ENCODE measurements around the gene CDK6.

Gene CDK6

DNA sequence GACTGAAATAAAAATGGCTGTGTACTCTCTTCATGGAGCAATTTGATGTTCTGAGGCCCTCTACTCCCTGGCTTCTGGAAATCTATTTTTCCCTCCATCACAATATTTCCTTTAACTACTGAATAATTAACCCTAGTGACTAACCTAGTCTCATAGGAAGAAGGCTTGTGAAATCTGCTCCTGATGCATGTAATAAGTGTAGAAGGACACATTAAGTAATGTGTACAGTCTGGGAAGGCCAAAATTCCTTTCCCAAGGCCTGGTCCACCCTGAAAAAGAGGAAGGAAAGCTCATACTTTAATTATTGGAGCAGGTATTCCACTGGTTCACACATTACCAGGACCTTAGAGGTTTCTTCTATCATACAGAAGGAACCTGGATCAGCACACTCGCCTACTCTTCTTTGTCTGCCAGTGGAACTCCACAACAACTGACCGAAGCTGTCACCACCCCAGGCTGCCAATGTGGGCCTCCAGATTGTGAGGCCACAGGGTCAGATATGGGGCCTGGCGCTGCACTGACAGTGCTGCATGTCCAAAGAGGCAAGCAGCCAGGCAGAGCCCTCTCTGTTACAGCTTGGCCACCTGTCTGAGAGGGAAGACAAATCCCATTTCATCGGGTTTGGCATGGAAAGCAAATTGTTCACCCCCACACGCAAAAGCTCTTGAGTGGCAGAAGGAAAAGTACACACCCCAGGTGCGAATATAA is 191.8 kb downstream of the CDK6 start:
- peak; percentile 32 for DNase-seq (ENCODE audit: low spot score)

DNA sequence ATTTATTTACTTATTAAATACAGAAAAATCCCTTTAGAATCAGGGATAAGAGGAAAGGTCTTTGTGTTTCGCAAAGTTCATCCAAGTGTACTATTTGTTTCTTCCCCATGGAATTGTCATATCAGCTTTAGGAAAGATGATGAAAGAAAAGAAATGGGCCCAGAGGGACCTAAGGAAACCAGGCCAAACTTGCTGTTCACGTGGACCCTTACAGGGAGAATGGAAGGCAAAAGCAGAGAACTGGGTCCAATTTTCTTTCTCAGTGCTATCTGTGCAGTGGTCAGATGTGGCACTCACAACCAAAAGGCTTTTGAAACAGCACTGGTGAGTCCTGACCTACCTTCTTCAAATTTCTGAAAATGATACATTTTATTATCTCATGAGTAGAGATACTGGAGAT is 192.6 kb downstream of the CDK6 start:
- no peak for DNase-seq (ENCODE audit: low spot score)

DNA sequence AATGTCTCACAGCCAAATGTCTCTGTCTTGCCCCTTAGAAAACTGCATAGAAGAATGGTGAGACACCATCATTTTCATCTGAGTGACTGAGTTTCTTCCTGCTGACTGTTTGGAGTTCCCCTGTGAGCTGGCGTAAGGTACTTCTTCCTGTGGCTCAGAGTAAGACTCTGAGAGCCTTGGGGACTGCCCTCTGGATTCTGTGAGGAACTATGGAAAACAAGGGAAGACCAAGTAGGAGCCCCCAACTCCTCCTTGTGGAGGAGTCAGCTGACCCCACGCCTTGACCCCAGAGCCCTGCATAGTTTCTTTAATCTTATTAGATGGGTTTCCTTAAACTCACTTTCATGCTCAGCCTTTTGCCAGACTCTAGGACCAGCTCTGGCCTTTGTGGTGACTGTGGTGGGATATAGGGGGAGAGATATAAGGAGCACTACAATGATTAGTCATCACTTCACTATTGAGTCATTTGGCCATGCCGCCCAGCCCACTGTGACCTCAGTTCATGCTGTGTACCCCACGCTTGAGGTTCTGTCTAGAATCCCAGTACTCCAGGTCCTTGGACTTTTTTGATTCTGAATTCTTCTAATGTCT is 194.4 kb downstream of the CDK6 start:
- DNase-seq (ENCODE audit: low spot score): peak; percentile 87

DNA sequence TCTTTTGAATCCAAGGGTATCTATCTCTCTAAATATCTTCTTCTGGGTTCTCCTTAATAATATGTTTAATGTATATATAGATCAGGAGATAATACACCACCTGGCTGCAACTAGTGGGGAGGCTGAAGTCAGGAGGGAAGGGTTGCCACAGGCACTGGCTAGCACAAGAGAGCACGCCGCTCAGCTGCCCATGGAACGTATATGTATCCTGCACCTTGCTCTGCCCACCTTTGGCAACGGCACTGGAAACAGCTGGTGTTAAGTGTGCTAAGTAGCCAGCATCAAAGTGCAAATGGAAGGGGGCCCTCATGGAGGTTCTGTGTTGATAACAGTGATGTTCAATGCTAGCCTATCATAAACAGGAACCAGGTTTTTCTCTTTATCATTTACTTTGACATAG is 196.4 kb downstream of the CDK6 start:
- DNase-seq (ENCODE audit: low spot score): peak; percentile 50

DNA sequence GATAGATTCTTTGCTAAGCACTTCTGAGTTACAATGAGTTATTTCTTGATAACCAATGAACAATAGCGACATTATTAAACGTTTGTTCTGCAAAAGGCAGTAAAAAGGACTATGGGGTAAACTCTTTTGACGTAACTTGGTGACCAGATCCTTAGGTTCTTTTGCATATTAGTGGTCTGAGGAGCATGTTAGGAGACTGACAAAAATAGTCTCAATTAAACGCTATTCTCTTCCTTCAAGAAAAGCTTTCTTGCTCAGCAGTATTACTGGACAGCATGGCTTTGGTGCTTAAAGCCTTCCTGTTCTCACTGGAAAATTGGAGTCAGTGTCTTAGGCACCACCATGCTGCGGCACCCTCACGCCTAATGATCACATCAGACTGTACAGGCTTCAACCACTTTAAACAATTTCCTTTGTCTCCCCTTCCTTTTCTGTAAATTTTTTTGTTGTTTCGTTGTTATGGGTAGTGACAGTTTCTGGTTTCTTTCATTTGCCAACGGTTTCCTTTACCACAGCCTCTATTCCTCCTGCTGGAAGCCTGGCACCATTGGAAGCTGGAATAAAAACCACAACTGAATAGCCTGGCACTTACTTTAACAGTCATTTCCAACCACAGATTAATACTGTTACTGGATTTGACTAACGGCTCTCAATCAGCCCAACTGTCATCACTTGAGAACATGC is 197.0 kb downstream of the CDK6 start:
- DNase-seq (ENCODE audit: low spot score): peak; percentile 81

DNA sequence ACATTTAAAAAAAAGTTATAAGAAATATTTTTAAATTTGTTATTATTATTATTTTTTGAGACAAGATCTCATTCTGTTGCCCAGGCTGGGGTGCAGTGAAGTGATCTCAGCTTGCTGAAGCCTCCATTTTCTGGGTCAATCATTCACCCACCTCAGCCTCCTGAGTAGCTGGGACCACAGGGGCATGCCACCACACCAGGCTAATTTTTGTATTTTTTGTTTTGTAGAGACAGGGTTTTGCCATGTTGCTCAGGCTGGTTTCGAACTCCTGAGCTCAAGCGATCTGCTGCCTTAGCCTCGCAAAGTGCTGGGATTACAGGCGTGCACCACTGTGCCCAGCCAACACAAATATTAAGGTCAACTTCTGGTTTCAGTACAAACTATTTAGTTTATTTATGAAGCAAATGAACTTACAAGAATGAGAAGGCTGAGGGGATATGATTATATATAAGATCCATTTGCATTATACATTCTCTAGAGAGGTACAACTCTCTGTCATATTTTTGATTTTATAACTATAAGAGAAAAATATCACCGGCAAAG is 200.3 kb downstream of the CDK6 start:
- DNase-seq (ENCODE audit: low spot score): no peak

DNA sequence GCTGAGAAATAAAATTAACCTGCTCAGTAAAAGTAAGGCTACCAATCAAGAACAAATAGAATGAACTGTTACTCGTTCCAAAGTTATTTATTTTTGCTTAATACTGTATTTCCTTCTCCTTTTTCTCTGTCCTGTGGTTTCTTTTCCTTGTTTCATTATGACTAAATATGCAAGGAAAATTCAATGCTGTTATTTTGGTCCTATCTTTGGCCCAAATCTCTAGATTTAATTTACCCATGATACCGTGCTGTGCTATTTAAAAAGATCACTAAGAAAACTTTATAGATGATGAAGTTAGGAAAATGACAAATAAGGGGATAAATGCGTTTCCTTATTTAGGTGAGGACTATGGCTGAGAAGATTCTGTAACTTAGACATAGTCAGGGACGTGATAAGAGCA is 200.8 kb downstream of the CDK6 start:
- no peak for DNase-seq (ENCODE audit: low spot score)

DNA sequence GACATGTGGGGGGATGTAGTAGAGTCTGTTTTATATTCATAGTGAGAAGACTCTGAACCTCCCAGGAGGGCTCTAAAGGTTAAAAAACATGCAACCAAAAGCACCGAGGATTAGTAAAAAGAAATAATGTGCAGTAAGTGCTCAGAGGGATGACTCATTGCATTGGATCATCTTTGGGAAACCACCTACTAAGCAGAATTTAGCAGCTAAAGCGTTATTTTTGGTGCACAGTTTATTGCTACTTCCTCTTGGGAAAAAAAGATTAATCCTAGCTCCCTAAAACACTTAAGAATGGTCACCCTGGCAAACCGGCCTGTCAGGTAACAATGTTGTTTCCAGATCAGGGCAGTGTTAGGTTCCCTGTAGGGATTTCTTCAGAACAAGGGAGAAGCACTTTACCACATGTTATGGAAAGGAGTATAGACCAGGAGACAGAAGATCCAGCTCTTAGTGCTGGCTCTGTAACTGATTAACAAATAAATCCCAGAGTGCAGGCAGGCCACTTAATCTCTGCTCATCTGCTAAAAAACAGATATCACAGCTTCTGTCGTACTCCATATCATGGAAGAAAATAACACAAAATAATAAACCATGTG is 201.4 kb downstream of the CDK6 start:
- DNase-seq (ENCODE audit: low spot score): peak; percentile 65

DNA sequence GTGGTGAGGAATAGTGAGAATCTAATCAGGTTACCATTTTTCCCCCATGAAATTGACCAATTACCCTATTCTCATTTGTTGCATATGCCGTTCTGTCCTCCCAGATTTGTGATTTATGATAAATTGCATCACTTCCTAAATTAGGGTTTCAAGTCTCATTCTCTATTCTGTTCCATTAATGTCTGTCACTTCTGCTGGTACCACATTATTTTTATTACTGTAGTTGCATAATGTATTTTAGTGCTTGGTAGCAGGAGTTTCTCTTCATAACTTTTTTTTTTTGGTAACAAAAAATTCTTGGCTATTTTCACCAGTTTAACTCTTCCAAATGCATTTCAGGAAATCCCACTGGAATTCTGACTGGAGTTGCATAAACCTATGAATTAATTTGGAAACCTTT is 202.2 kb downstream of the CDK6 start:
- DNase-seq (ENCODE audit: low spot score): peak; percentile 65

DNA sequence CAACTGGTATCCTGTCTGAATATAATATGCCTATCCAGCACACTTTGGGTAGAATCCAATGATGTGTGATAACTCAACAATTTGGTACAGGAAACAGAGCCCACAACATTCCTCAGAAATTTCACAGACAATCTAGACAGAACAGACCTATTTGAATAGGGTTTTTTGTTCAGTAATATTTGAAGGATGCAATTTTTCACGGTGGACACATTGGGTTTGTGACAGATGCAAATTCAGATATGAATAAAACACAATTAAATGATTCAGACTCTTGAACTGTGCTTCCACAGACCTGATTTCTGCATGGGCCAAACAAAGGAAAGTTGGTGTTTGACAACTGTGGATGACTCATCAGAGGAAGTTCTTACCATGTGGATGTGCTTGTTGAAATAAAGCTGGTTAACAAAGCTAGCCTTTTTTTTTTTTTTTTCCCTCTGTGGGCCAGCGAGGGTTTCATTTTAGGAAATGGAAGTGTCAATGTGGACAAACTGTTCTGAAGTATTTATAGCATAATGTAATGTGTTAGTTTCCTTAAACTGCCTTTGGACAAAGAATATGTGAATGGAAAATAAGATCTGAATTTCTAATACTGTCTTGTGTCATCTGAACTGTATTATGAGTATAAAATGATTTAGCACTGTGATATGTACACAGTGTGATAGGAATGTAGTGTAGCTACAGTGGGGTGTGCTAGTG is 203.0 kb downstream of the CDK6 start:
- peak; percentile 98 for DNase-seq (ENCODE audit: low spot score)

DNA sequence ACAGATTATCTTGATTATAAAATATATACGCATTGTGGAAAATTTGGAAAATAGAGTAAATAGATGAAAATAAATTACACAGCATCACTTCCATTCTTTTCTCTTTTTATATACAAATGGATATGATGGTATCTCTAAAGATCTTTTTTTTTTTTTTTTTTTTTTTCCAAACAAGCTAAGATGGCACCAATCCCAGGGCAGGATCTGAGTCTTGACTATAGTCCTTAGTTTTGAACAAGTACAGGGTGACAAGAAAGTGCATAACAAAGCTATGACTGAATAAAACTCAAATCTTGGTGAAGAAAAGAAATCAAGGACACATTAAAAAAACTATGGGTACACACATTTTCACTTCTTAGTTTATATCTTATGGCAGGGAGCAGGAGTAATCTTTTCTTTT is 203.6 kb downstream of the CDK6 start:
- DNase-seq (ENCODE audit: low spot score): no peak

DNA sequence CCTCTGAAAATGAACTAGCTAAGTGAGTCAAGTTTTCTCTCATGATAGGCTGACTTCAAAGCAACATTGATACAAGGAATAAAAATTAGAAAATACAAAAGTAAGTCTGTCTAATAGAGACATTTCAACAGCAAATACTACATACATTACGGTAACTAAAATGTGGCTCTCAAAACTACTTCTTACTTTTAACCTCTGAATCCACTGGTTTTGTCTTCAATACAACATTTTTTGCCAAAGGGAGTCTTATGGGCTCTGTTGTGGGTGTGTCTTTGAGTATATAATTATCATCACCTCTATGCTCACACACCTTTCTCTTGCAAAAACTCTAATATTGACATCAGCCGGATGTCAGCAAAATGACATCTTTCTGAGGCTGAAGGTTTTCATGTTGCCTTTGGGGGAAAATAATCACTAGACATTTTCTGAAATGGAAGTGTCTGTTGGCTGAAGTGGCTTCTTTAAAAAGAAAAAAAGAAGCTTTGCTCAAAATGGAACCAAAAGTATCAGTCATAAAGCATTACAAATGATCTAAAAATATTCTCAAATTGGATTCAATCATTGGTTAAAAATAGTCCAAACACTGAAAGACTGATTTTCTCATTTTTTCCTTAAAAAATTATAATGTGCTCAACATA is 204.4 kb downstream of the CDK6 start:
- DNase-seq (ENCODE audit: low spot score): no peak

DNA sequence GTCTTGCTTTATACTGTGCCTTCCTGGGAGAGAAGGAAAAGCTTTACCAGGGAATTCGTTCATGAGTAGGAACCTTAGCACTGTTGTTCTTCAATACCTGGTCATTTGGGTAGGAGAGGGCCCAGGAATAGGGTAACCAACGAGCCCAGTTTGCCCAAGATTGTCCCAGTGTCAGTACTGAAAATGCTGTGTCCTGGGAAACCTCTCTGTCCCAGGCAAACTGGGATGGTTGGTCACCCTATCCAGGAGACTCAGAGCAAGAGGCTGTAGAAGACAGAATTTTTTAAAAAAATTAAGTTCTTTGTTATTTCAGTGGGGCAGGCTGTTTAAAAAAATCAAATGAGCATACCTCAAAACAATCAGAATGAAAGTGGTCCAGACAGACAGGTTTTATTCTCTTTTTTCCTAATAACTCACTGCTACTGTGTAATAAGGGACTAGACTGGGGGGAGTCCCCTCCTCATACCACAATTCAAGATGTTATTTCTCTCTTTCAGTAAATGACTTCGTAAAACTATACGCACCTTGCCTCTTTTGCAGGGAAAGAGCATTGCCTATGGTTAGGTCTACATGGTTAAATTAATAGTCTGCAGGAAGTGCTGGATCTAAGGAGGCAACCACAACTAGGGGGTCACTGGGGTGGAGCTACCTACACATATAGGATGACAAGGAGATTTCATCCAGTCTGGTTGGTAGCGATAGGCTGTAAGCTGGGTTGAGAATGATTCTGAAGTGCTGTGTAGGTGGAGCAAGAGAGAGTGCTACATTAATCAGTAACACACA is 205.1 kb downstream of the CDK6 start:
- DNase-seq (ENCODE audit: low spot score): peak; percentile 81

DNA sequence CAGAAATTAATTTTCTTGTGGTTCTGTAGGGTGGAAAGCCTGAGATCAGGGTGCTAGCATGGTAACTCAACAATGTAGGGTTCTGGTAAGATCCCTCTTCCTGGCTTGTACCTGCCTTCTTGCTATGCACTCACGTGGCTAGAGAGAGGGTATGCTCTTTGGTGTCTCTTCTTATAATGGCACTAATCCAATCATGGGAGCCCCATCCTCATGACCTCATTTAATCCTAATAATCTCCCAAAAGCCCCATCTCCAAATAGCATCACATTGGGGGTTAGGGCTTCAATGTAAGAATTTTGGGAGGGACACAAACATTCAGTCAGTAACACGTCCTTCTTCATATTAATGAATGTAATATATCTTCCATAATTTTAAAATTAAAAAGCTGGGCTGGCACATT is 206.6 kb downstream of the CDK6 start:
- DNase-seq (ENCODE audit: low spot score): no peak

DNA sequence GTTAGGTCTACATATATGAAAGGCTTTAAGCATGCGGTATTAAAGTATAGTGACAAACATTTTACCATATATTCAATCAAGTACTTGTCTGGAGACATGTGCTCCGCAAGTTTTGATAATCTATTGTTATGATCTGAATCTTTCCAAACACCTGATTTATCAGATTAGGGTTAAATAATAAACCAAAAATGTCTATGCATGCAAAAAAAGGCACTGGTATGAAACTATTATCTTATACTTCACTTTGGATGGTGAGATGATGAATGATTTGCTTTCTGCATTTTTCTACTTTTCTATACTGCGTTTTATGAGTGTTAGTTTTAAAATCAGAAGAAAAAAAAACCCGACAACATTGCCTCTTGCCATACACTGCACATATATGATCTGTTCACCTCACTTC is 208.4 kb downstream of the CDK6 start:
- DNase-seq (ENCODE audit: low spot score): no peak

DNA sequence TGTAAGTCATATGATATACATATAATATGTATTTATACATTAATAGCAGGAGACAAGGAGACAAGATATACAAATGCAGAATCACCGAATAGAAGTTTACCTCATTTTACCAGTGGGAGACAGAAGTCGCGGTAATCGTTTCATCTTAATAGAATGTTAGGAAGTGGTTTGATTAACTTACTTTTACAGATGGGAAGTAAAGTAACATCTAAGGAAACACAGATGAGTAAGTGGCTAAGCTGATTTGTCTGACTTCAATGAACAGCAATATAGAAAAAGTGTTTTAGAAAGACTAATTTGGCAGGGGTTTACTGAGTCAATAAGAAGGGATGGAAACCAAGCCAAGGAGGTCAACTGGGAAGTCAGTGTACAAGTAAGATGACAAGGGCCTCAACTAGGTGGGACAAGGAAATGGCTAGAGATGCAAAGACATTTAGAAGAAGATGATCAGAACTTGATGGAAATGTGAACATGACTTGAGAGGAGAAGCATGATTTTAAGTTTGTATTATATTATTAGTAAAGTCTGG is 210.0 kb downstream of the CDK6 start:
- no peak for DNase-seq (ENCODE audit: low spot score)

DNA sequence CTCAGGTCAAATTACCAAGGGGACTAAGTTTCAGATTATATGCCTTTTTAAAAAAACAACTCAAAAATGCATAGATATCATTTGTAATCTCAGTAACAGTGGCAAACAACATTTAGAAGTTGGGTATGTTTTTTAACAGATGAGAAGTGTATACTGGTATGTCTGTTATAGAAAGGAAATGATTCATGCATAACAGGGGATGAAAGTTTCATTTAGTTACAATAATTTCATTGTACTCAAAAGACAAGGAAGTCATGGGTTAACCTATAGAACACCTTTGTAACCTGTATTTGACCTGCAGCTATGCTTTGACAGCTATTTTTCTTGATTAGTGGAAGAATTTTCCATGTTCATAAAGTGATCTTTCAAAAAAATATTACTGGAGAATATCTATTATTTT is 210.8 kb downstream of the CDK6 start:
- peak; percentile 94 for DNase-seq (ENCODE audit: low spot score)

DNA sequence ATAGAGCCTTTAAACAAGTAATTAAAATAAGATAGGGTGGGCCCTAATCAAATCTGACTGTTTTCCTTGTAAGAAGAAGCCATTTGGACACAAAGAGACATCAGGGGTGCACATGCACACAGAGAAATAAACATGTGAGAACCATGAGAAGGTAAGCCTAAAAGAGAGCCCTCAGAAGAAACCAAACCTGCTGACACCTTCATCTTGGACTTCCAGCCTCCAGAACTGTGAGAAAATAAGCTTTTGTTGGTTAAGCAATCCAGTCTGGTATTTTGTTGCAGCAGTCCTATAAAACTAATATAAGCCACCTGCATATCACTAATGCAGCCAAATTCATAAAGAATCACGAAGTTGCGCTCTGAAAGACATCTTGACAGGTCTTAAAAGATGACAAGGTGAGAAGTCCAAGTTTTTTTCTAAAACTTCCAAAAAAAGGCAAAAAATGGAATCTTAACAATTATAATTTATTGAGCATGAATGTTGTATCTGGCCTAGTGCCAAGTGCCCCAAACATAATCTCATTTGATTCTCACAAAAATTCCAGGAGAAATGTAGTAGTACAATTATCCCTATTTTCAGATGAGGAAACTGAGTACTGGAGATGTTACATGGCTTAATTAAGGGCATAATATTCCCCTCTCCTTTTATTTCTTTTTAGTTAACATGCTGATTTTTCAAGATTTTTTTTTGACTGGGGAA is 211.9 kb downstream of the CDK6 start:
- DNase-seq (ENCODE audit: low spot score): no peak

DNA sequence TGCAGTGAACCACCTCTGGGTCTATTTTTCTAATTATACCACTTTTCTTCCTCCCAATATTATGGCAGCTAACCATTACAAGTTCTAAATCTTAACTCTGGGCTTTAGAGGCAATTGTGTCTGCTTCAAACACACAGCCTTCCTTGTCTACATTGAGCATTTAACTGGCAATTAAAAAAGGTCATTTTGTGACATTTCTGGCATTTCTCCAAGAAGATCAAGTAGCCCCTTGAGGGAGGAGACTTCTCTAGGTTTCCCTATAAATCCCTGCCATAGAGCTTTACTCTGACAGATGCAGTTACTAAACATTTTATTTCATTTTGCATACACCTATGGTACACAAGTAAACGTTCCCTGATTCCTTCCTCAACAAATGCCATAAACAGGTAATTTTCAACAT is 212.8 kb downstream of the CDK6 start:
- DNase-seq (ENCODE audit: low spot score): no peak

DNA sequence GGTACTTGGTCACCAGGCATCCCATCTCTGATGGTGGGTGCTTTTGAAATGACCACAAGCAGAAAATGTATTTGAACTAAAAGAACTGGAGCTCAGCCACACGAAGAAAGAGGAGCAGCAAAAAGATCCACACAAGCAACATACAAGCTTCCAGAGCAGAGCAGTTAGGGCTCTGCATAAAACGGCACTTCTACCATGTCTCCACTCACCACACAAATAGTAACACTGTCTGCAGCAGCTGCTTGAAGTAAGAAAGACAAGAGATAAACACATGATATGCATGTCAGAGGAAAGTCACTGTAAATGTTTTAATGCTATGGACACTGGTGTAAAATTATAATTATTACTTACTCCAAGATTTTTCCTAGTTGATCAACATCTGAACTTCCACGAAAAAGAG is 213.7 kb downstream of the CDK6 start:
- no peak for DNase-seq (ENCODE audit: low spot score)

Measured in SW480 (cell line).